T-helper 1 cell treated with Interleukin-12 subunit alpha and Interleukin-12 subunit beta and Interleukin-4 antibody, amounts not matched to agents 30 ng/mL and 1 ng/mL, for 36 hours (primary cell): ENCODE measurements around the gene EGFR. TPM values are rescaled to one million over a fixed set of nuclear protein-coding genes. Genes with fewer than 3 reads are reported as not detected.

Experiments used
- intact Hi-C: fragments of 100-400 bp; cut with micrococcal nuclease; formaldehyde crosslinking; loops from one replicate; pipeline ENCODE4 v1.15.1; 2024
- total RNA-seq: library from RNA; stranded (reverse); gene quantifications from 2 replicates; pipeline ENCODE4 v1.2.3, GENCODE V29; 2022

Gene EGFR
- total RNA-seq, 1 donor from 2014 or later = not detected

DNA sequence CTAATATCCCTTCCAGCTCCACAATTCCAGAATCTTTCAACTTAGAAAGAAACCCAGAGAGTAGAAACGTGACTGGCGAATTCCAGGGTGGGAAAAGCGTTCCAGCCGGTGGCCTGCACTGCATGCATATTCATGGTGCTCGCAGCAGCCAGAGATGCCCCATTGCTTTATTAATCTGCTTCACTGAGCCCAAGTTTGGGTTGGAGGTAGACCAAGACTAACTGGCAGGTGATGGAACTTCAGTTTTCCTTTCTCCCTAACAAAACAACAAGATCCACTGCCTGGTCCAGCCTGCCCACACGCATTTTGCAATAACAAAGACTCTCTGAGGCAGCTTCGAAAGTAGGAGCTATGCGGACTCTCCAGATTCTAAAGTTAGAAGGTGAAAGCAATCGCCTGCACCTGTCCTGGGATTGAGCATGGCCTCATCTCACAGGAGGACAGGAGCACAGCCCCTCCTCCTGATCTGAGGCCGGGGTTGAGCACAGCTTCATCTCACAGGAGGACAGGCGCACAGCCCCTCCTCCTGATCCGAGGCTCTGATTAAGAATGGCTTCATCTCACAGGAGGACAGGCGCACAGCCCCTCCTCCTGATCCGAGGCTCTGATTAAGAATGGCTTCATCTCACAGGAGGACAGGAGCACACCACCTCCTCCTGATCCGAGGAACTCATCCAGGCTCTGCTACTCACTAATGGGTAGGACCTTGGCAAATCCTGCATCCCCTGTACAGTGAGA, 218.5 kb downstream of the EGFR start:
- intact Hi-C loops = no loop called here

DNA sequence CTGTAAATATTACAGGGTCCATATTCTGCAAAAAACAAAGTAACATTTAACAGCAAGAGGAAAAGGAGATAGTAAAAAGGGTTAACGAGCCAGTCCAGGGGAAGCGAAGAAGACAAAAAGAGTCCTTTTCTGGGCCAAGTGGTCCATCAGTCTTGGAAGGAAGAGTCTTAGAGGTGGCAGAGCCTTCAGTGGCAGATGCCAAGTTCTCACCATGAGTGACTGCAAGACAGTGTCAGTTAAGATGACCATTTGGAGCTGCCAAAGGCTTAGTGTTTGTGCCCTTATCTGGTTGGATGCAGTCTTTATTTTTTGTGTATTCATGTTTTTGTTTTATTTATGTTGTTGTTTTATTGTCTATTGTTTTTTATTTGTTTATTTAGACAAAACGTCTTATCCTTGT, 220.6 kb downstream of the EGFR start:
- intact Hi-C loops = no loop called here

DNA sequence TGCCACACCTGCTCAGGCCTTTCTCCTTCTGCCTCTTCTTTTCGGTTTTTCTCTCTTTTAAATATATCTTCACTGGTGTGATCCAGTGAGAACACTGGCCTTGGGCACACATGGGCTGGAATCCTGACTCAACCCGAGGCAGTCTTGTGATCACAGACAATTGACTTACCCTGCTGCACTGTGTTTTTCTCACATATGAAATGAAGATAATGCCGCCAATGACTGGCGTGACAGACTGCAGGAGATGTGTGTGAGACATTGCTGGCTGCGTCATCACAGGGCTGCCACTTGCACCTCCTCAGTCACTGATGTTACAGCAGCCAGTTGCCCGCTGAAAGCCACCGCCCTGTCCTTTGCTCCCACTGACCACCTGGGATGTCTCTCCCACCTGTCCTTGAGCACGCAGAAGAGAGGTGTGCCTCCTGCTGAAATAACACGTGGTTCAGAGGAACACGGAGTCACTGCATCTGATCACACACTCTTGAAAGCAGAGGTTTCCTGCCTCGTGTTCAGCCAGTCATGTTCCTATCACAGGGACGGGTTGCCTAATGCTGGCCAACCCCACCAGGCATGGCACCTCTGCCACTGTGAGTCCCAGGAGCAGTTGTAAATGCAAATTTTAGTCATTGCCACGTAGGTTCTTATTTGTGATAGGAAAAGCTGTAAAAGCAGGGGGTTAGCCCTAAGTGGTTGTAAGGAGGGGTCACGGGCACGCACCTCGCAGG, 221.8 kb downstream of the EGFR start:
- intact Hi-C loops = no loop called here

DNA sequence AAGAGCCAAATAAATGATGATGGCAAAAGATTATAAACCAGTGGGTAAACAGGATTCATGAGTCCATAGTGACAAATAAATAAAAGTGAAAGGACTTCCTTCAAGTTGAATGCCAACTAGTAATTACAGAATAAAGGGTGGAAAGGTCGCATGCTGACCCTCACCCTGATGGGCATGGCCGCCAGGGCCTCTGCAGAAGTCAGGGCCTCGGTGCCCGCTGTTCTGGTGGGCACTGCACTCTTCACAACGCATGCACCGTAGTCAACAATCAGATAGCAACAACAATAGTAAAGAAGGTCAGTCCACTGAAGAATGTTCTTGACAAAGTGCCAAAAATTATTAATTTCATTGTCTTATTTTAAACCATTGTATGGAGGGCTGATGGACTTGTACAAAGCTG, 223.1 kb downstream of the EGFR start:
- intact Hi-C loops = no loop called here

DNA sequence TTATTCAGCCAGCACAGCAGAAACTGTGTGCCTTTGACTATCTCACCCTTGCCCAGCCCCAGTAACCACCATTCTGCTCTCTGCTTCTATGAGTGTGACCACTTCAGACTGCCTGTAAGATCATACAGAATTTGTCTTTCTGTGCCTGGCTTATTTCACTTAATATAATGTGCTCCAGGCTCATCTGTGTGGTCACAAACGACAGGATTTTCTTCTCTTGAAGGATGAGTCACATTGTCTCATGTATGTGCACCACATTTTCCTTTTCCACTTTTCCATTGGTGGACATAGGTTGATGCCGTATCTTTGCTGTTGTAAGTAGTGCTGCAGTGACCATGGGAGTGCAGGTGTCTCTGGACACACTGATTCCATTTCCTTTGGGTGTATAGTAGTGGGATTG, 223.8 kb downstream of the EGFR start:
- intact Hi-C loops = no loop called here

DNA sequence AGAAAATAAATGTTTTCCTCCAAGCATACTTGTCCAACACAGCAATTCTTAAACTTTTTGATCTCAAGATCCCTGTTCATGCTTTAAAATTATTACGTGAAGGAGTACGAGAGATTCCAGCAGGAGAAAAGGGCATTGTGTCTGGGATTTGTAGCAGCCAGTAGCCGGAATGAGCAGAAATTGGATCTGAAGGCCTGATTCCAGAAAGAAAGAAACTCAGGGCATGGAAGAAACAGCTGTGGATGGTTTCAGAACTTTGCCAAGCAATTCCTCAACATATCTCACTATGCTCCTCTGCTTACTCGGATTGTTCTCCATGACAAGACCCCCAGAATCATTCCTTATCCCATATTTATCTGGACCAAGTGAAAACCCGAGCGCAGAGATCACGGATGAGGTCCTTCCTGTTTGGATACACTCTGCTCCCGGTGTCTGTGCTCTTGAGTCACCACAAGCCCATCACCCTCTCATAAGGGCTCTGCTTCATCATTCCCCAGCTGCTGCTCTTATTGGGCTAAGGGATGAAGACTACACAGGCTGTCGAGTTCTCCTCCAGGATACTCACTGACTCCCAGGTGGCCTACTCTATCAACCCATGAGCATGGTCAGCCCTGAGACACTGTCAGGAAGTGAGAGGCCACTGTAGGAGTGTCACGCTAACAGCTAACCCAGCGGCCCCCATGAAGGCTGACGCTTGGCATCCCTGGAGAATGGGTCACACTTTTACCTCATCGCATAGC, 225.4 kb downstream of the EGFR start:
- intact Hi-C loops = no loop called here

DNA sequence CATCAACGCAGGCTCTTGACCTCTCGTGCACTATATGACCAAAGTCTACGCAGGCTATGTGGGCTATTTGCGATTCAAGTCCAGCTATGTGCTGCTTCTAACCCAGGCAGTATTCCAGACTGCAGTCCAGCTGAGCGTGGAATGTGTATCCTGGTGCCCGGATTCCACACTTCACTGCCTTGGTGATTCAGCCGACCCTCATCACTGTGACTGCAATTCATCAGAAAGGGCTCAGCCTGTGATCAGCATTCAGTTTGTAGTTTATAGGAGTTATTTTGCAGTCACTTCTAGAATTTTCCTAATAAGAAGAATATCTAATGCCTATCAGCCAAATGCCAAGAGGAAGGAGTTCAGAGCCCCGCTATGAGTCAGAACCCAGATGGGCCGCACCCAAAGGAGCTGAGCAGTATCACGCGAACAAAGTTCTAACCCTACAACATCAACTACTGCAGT, 226.5 kb downstream of the EGFR start:
- intact Hi-C loops = no loop called here

DNA sequence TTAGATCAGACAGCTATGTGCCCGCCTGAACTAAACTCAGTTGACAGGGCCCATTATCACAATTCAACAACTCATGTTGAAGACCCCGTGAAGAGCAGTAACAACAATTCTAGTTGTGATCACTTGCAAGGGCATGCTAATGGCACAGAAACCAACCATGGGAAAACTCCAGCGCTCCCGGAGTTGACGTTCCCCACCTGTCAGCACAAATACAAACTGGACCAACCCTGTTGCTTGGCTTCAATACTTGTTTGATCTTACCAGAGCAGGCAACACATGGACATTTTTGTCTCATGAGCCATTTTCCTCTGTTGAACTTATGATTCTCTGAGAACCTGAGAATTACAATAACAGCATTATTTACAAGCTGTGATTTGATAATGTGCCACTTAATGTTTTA, 227.4 kb downstream of the EGFR start:
- intact Hi-C loops = no loop called here

DNA sequence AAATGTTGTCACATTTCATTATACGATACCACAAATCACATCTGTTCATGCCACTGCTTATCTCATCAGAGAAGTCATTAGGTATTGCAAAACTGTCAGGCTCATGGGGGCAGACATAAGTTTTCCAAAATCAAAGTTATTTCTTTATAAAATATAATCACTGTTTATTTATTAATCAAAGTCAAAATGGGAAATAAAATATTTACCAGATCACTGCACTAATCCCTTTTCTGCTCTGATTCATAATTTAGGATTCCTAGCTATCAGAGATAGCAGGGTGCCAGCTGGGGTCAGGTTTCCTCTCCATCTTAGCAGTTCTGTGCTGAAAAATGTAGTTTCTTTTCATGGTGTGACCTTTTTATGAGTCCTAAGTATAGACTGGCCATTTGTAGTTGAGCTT, 228.6 kb downstream of the EGFR start:
- intact Hi-C loops = no loop called here

DNA sequence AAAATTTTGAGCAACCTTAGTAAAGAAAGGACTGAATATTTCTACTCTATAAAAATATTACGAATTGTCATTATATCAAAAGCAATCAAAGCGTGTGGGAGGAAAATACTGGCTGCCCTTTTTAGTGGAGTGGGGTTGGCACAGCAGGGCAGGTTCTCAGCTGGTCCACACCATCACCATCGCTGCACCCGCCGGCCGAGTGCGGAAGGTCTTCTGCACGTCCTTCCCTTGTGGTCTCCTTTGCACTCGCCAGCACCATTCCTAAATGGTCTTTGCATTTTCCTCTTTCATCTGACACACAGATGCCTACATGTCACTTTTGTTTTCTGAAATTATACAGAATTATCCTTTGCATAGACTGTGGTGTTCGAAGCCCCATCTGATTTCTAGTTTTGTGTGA, 229.7 kb downstream of the EGFR start:
- intact Hi-C loops = no loop called here

DNA sequence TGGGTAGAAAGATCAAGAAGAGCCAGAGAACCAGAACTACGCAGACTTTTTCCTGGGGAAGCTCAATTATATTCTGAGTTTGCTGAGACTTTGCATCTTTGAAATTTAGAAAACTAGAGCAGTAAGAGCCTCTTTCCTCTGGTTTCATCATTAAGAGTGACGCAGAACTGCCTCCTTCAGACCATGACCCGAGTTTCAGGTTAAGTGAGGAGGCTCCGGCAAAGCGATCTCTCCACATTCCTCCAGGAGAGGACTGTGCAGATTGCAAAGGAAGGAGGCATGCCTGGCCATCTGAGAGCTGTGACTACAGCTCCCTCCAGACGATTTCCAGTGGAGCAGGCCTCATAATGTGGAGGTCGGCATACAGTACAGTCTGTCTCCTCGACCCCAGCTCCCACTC, 230.5 kb downstream of the EGFR start:
- intact Hi-C loops = no loop called here

DNA sequence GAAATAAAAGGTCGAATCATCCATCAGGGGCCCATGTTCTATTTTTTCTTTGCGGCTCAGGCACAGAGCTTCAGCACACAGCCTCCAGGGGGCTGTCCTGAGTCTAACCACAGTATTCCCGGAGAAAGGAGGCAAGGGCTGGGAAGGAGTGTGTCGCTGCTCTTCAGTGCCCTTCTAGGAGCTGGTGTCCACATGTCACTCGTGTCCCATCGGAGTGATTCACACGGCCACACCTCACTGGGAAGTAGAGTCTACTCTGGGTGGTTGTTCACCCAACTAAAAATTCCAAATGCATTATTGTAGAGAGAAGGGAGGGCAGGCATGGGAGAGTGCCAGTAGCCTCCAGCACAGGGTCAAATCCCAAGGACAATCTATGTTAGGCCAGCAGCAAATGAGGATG, 231.5 kb downstream of the EGFR start:
- intact Hi-C loops = loop anchor here (10.0 kb wide), 1 partner anchor 176 kb away; no protein-coding TSS in a partner anchor

DNA sequence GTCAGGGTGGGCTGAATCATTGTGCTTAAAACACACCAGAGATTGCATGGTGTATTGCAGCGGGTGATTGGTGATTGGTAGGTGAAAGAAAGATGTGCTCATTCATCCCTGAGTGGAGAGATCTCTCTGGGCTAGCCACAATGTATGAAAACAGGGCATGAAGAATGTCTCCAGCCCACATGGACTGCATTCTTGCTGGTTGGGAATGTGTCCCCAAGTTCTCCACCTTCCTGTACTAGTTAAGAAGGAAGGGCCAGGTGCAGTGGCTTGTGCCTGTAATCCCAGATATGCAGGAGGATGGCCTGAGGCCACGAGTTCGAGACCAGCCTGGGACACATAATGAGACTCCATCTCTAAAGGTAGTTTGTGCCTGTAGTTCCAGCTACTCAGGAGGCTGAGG, 232.5 kb downstream of the EGFR start:
- intact Hi-C loops = loop anchor here (10.0 kb wide), 1 partner anchor 177 kb away; no protein-coding TSS in a partner anchor

DNA sequence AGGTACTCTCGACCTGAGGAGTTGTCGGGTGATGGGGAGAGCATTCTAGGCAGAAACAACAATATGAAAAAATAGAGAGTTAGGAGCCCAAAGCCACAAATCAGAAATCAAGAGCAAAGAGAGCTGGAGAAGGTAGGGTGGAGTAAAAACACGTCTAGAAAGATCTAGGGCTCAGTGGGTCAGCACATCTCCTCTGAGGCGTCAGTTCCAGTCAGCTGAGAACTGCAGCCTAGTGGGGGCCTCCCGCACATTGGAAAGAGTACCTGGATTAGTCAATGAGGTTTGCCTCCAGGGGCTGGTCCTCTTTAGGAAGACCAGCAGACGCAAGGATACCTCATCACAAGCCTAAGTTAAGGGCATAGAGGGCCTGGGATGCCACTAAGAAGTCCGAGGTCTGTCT, 233.1 kb downstream of the EGFR start:
- intact Hi-C loops = loop anchor here (10.0 kb wide), 1 partner anchor 177 kb away; no protein-coding TSS in a partner anchor

DNA sequence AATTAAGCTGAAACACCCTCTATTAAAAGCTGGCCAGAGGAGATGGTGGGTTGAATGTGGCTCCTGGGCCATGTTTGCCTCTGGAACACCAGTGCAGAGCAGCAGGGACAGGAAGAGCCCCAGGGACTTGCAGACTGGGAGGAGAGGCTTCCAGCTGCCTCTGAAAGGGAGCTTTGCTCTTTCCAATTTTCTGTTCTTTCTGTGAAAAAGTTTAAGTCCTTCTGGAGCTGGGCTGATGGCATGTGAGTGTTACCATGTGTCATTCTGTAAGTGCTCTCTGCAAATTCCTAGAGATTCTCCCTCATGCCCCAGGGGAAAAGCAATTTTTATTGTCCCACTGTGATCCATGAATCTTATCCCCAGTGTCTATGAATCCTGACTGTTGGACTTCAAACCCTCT, 233.6 kb downstream of the EGFR start:
- intact Hi-C loops = loop anchor here (10.0 kb wide), 1 partner anchor 178 kb away; no protein-coding TSS in a partner anchor

DNA sequence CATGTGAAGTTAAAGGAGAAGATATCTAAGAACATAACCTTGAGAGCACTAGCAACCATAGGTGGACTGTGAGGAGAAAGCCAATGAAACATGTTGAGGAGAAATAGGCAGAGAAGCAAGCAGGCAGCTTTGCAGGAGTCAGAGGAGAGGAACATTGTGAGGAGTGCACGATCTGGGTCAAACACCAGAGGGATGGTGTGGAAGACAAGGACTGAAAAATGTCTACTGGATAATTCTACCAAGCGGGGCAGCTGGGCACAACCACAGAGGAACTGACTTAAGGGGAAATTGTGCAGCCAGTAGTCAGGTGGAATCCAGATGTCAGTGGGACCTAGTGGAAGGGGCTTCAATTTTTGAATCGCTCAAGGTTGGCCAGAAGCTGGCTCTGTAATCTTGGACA, 234.4 kb downstream of the EGFR start:
- intact Hi-C loops = loop anchor here (10.0 kb wide), 1 partner anchor 178 kb away; no protein-coding TSS in a partner anchor

DNA sequence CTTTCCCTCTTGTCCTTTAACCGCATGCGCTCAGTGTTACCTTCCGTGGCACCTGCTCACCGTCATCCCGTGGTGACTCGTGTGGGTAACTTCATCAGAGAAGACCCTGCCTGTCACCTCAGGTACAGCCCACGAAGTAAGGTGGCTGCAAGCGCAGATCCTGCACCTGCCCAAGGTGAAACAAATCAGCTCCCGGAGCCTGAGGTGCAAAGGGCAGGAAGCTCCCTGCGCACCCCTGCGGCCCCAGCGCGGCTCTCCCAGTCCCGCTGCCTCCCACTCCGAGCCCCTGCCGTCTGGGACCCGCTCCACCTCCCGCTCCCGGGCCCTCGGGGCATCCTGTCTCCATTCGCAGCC, 235.4 kb downstream of the EGFR start:
- intact Hi-C loops = loop anchor here (10.0 kb wide), 1 partner anchor 179 kb away; no protein-coding TSS in a partner anchor

DNA sequence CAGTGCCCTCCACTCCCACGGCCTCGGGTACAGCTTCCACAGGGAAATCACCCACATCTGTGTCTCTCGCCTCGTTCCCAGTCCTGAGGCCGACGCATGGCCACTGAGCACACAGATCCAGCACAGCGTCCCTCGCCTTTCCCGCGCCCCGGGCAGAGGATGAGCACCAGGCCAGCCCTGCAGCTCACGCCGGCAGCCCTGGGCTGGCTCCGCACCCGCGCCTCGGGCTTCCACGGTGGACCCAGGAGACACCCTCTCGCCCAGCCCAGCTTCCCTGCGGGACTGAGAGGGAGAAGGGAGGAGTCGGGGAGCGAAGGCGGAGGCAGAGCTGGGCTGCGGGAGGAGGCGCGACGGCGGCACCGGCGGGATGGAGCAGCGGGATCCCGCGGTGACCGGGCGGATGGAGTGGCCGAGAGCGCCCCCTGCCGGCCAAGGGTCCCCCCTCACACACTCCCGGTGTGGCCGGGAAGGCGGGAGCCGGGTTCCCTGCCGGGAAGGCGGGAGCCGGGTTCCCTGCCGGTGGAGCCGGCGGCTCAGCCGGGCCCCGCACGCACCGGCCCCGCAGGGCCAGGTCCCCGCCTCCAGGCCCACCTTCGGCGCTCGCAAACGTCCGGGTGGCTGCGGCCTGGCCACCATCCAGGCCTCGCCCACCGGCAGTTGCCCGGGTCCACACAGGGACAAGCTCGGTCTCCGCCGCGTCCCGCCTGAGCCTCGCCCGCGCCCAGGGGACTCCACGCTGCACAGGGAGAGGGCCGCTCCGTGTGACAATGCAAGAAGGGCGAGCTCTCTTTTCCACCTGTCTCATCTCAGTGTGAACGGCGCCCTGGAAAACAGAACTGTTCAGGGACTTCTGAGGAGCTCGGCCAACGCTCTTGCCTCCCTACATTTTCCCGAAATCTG, 236.0 kb downstream of the EGFR start:
- intact Hi-C loops = loop anchor here (1.0 to 10.0 kb wide), 8 partner anchors 110 to 496 kb away; partner anchors contain the start of genes LANCL2 and SEC61G

DNA sequence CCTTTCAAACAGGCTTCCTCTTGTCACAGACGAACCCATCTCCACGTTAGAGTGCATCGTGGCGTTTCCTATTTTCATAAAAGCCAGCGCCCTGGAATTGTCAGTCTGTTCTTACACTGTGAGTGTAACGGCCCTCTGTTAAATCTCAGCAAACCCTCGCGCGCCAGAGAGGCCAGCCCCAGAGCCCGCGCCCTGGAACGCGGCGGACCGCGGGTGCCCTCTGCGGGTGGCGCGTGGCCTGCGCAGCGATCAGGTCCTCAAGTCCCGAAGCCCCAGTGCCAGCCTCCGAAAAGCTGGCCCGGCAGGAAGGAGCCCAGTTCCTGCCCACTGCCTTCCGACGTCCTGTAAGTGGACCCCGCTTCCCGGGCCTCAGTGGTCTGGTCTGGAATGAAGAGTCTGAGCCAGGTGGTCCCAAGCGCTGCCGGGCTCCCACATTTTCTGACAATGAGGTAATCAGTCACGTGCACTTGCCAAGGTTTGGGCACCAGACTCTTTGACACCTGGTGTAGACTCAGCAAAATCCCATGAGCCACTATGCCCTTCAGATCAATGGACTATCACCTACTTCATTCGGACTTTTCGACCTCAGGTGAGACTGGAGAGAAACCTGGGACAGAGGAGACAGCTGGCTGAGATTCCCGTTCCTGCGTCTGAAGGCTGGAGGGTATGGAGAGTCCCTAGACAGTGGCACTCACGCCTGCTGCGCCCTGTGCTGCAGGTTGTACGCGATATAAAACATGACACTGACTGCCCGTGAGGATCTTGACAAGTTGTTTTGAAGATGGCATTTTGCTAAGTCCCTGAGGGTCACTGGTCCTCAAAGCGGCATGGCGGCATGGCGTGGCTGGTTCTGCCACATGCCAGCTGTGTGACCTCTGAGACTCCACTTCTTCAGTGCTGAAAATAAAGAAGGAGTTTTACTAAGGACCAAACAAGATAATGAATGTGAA, 237.0 kb downstream of the EGFR start:
- intact Hi-C loops = loop anchor here (1.0 to 10.0 kb wide), 8 partner anchors 110 to 496 kb away; partner anchors contain the start of genes LANCL2 and SEC61G
